GM12874 (cell line): ENCODE results near the gene ABCA2.

Source experiments
- TF ChIP-seq, protein P1 (sequence below): IDR thresholded peaks from 2 replicates; pipeline ENCODE4 v1.5.1; 2011; ENCODE audit warnings: low read depth, mild to moderate bottlenecking, control low read depth, low read length, moderate library complexity; ENCODE audit not compliant: insufficient read depth

ABCA2 gene

DNA sequence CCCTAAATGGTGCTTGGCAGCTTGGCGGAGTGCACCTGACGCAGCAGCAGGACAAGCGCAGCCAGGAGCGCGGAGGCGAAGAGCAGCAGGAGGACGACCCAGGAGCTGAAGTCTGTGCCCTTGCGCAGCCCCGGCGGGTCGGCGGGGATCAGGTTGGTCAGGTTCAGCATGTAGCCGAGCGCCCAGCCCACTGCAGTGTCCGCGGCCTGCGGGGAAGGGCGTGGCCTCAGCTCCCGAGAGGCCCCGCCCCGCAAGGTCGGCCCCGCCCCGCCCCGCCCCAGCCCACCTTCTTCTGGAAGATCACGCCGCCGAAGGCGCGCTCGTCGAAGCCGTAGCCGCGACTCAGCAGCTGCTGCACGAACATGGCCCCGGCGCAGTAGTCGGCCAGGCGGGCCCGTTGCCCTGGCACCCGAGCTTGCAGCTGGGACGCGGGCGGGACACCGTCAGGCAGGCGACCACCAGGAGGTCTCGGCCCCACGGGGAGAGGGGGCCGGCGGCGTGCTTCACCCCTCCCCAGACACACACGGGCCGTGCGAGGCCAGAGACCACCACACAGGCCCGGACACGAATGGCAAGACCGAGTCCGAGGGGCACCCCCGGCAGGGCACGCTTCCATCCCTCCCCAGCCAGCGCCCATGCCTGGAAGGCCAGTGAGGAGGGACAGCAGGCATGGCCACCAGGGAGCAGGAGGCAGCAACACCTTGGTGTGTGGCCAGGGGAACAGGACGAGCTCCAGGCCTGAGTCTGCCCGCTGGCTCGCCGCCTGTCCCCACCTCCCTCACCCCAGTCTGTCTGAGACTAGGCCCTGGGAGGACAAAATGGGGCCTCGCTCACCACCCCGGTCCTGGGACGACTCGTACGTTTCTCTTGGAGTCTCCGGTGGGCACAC, 20.9 kb upstream of the ABCA2 start:
- TF ChIP-seq, protein P1, sequence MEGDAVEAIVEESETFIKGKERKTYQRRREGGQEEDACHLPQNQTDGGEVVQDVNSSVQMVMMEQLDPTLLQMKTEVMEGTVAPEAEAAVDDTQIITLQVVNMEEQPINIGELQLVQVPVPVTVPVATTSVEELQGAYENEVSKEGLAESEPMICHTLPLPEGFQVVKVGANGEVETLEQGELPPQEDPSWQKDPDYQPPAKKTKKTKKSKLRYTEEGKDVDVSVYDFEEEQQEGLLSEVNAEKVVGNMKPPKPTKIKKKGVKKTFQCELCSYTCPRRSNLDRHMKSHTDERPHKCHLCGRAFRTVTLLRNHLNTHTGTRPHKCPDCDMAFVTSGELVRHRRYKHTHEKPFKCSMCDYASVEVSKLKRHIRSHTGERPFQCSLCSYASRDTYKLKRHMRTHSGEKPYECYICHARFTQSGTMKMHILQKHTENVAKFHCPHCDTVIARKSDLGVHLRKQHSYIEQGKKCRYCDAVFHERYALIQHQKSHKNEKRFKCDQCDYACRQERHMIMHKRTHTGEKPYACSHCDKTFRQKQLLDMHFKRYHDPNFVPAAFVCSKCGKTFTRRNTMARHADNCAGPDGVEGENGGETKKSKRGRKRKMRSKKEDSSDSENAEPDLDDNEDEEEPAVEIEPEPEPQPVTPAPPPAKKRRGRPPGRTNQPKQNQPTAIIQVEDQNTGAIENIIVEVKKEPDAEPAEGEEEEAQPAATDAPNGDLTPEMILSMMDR, result no peak

DNA sequence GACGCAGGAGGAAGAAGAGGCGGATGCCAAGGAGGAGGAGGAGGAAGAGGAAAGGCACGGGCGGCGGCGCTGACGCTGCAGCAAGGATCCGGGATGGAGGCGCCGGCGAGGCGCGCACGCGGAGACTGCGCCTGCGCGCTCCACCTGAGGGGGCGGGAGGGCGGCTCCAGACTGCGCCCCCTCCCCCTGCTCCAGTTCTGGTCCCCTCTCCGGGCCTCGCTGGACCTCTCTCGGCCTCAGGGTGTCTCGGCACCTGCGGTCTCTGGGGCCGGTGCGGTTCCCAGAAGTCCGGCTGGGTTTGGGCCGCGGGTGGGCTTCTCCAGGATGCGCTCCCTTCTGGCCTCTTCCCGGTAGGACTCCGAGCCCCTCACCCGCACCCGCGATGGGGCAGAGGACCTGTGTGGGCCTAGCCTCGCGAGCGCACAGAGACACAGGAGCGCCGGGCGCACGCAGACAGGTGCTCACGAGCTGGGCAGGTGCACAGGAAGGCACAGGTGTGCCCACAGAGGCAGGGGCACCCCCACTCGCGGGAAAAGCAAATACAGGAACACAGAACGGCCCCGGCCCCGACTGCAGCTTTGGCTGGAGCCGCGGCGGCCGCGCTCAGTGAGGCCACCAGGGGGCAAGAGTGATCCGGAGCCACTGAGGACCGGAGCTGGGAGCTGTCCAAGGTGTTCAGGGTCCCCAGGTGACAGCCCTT, 18.2 kb upstream of the ABCA2 start, which contains the start of gene NPDC1:
Gene NPDC1, minus strand, starts transcription at position 90 of the 700 bp plus-strand sequence. CDS start 188 bp downstream, outside the sequence.
- TF ChIP-seq, protein P1, result peak; percentile 93

DNA sequence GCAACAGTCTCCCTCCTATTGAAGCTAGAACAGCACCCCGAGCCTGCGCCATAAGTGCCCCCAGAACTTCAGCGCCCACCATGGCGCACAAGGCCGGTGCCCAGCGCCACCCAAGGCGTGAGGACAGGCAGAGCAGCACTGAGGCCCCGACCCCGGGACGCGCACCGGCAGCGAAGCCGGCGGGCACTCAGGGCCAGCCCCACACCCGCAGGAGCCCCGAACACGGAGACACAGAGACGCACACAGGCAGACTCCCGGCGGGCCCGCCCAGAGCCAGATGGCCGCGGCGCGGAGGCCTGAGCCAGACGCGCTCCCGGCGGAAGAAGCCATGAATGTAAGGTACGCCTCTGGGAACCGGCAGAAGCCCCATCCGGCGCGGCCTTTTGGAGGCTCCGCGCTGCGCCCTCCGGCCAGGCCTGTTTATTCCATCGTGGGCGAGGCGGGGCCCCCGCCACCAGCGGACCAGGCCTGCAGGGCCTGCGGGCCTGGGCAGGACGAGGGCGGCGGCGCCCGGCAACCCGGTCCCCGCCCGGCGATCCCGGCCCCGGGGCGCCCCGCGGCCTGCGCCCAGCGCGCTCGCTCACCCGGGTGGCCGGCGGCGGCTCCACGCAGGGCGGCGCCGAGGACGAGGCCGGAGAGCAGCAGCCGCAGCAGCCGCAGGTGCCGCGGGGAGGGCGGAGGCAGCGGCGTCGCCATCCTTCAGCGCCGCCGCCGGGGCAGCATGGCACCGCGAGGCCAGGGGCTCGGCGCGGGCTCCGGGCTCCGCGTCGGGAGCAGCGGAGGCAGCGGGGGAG, 17.5 kb upstream of the ABCA2 start:
- TF ChIP-seq, protein P1, result no peak

GRCh38 chr9:137044502-137045177, 16.6 kb upstream of the ABCA2 start:
- TF ChIP-seq, protein P1, result no peak

- TF ChIP-seq, protein P1, result no peak
Measured at GRCh38 chr9:137044037-137044436, 16.0 kb upstream of the ABCA2 start.

DNA sequence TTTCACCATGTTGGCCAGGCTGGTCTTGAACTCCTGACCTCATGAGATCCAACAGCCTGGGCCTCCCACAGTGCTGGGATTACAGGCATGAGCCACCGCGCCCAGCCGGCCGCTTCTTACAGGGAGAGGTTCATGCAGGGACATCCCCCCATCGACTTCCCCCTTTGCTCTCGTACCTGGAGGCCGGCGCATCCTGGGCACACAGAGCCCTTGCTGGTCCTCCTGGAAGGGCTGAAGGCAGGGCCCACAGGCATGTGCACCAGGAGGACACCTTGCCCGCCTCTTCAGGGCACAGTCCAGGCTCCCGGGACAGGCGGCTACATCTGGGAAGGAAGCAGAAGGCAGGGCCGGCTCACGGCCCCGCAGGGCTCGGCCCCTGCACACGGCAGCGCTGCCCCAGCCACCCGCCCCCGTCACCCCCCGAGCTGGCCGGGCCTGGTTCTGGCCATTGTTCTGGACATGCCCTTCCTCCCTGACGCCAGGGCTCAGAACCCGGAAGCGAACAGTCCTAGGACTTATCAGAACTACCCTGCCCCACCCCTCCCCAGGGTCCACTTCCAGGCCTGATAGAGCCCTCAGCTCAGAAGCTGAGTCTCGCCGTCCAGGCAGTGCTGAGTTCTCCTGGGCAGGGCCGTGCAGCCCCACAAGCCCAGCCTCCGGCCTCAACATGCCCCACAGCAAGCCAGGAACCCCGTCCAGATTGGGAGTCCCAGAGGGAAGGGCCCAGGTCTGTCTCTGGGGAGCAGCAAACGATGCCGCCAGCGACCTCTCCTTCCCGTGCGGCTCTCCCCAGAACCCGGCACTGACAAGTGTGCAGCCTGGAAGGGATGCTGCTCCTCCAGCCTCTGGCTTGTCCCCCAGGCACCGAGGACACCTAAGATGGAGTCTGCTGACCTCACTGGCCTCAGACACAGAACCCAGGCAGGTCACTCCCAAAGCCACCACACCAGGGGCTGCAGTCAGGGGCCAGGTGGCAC, 15.0 kb upstream of the ABCA2 start:
- TF ChIP-seq, protein P1, result no peak
